Psoas muscle (tissue), 8 donors: ENCODE data around the gene TNS3. TPM values are rescaled to one million over a fixed set of nuclear protein-coding genes. Genes with fewer than 3 reads are reported as not detected.

Experiments used
- ATAC-seq, 4 donors: fragments of 200-7000 bp; cut with Tn5 transposase; one replicate each; pipeline ENCODE4 v1.9.1; 2020; ENCODE audit warnings: moderate library complexity in 3 of 4, mild to moderate bottlenecking in 2 of 4
- DNase-seq, 2 donors: peaks; one replicate each; pipeline ENCODE4 v3.0.0-alpha.2; 2020
- H3K27ac ChIP-seq: fragments of 200-600 bp; one replicate; pipeline ENCODE4 v1.8.0; 2022
- H3K27me3 ChIP-seq, 3 donors: fragments of 200-600 bp in 1 of 3; one replicate each; pipeline versions ENCODE4 v1.6.1 to v1.8.0; 2013 to 2022; ENCODE audit warnings: low read length in 2 of 3, mild to moderate bottlenecking in 2 of 3, moderate library complexity in 1 of 3; ENCODE audit not compliant: insufficient read depth in 3 of 3
- H3K36me3 ChIP-seq, 2 donors: fragments of 200-600 bp in 1 of 2; one replicate each; pipeline versions ENCODE4 v1.6.1 to v1.8.0; 2013 to 2022; ENCODE audit warnings: low read depth in 1 of 2, mild to moderate bottlenecking in 1 of 2, moderate library complexity in 1 of 2; ENCODE audit not compliant: insufficient read depth in 1 of 2
- H3K4me1 ChIP-seq: fragments of 200-600 bp; one replicate; pipeline ENCODE4 v1.8.0; 2022
- H3K4me3 ChIP-seq: fragments of 200-600 bp; one replicate; pipeline ENCODE4 v1.8.0; 2022; ENCODE audit warnings: mild to moderate bottlenecking
- H3K9me3 ChIP-seq: fragments of 200-600 bp; one replicate; pipeline ENCODE4 v1.8.0; 2022
- CTCF ChIP-seq: fragments of 200-600 bp; IDR thresholded peaks from one replicate; pipeline ENCODE4 v1.8.0; 2022; ENCODE audit warnings: antibody characterized with exemption
- WGBS, 3 donors: extraction: QIAGEN DNeasy Blood & Tissue Kit; methylation state at CpG; one replicate each; pipeline versions ENCODE4 v1.1.6 to v1.1.7; 2013; 5-methylcytosine and 5-hydroxymethylcytosine counted together
- intact Hi-C, 2 donors: fragments of 100-400 bp; cut with DNase I; formaldehyde crosslinking; loops; one replicate each; pipeline versions ENCODE4 v1.11.0 to v1.14.2; 2022
- polyA plus RNA-seq, 3 donors: library from polyadenylated mRNA; stranded (reverse); fragments of 200-250 nt; gene quantifications; one replicate each; pipeline ENCODE4 v1.2.3, GENCODE V29; 2013
- total RNA-seq, 4 donors: library from RNA; stranded (reverse); fragmentation: NEBNext Ultra II Directional in 2 of 4; extraction: Animal tissue kit (Norgen Biotek cat#: 25700) in 2 of 4; gene quantifications; one replicate each; pipeline versions ENCODE4 v1.2.1 to v1.2.4, GENCODE V29; 2021 to 2023
- donor health status: healthy with polysubstance abuse.
- donor health status: DM: no; HTN: no; CAD: no; lungs with moderate emphysema.
- donor health status: Bipolar disorder and iron deficiency.
- donor health status: healthy.
- donor health status: DM: yes; HTN: yes; CAD: no.
- donor health status: DM: no; HTN: no; CAD: no.
- donor health status: DM: no; HTN: no; CAD: no.
- donor health status: DM: yes; HTN: yes; CAD: no.

Gene TNS3
- total and polyA plus RNA-seq, 7 donors, result 11.5 to 75.3 (median 35.0) TPM

DNA sequence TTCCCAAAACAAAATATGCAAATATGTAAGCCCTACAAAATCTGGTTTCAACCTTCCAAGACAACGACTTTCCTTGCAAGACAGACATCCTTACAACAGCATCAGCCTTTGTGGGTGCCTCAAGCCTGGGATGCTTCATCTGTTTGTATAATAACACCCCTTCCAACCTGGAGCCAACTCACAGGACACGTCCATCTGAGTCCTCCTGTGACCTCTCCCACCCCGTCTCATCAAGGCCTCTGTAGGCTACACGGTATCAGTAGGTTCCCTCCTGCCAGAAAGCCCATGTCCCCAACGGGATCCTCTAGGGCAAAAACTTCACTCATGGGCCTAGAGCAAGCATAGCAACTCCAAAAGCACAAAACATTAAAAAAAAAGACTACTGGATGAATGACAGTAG is 173.2 kb downstream of the TNS3 start:
- intact Hi-C loops, result no loop called here

GRCh38 chr7:47407821-47408674 is 173.9 kb downstream of the TNS3 start:
- 94 to 99% (median 96%) methylated on average over 11 to 14 of the region's 14 CpGs for WGBS, 3 donors
- no peaks in the 10 kb centered on the region for H3K27me3 ChIP-seq
- peaks cover 27% of the 10 kb centered on the region for H3K4me1 ChIP-seq
- intact Hi-C loops, result no loop called here
- H3K9me3 ChIP-seq, result no peaks in the 10 kb centered on the region
- ATAC-seq, result no peak
- H3K27ac ChIP-seq, result no peak overlapping the region
- H3K36me3 ChIP-seq, result peaks cover 0 to 55% of the 10 kb centered on the region in 2 donors
- DNase-seq, result no peak
- H3K4me3 ChIP-seq, result no peak overlapping the region
- TF ChIP-seq CTCF, result no peak

More for the DNA sequence above, 173.2 kb downstream of the TNS3 start:
- Histone ChIP-seq H3K9me3 (no peaks in the 10 kb centered on the region), H3K27me3 (no peaks in the 10 kb centered on the region), H3K36me3 (peaks cover 0 to 58% of the 10 kb centered on the region in 2 donors), H3K4me3 (no peak overlapping the region), H3K4me1 (peaks cover 27% of the 10 kb centered on the region), H3K27ac (no peak overlapping the region)
- 72 to 82% (median 81%) methylated on average over 5 of the region's 5 CpGs for WGBS, 3 donors
- ATAC-seq (no peak), DNase-seq (no peak)
- no peak for TF ChIP-seq CTCF

- H3K4me1 ChIP-seq, result peaks cover 27% of the 10 kb centered on the region
- no peak for ATAC-seq
- no peak for DNase-seq
- no peak overlapping the region for H3K27ac ChIP-seq
- 83 to 93% (median 86%) methylated on average over 13 of the region's 13 CpGs for WGBS, 3 donors
- H3K27me3 ChIP-seq, result no peaks in the 10 kb centered on the region
- no peak for TF ChIP-seq CTCF
- intact Hi-C loops, result no loop called here
- no peak overlapping the region for H3K4me3 ChIP-seq
- peaks cover 0 to 56% of the 10 kb centered on the region in 2 donors for H3K36me3 ChIP-seq
- no peaks in the 10 kb centered on the region for H3K9me3 ChIP-seq
Observed at GRCh38 chr7:47407136-47407535, 174.8 kb downstream of the TNS3 start.

- peaks cover 0 to 56% of the 10 kb centered on the region in 2 donors for H3K36me3 ChIP-seq
- H3K27me3 ChIP-seq, result no peaks in the 10 kb centered on the region
- no peak for TF ChIP-seq CTCF
- H3K27ac ChIP-seq, result peak overlapping the region; percentile 65
- no peak overlapping the region for H3K4me3 ChIP-seq
- DNase-seq, result no peak
- intact Hi-C loops, result no loop called here
- ATAC-seq, result peak in 2 of 4 donors; percentile 12 to 14
- peaks cover 27% of the 10 kb centered on the region for H3K4me1 ChIP-seq
- no peaks in the 10 kb centered on the region for H3K9me3 ChIP-seq
- 42 to 69% (median 52%) methylated on average over 11 of the region's 11 CpGs for WGBS, 3 donors
Observed at GRCh38 chr7:47406801-47407129, 175.1 kb downstream of the TNS3 start.
